LNCAP (cell line): ENCODE data around the gene SH3GL3.

Experiments
- CTCF ChIP-seq: fragments of 450-650 bp; IDR thresholded peaks from 2 replicates; pipeline ENCODE4 v1.5.1; 2017; ENCODE audit warnings: mild to moderate bottlenecking

The SH3GL3 gene

GRCh38 chr15:83489690-83490089 lies 42.5 kb downstream of the SH3GL3 start:
- TF ChIP-seq CTCF: no peak

GRCh38 chr15:83491486-83491885 lies 44.3 kb downstream of the SH3GL3 start:
- no peak for TF ChIP-seq CTCF

GRCh38 chr15:83496766-83497165 lies 49.6 kb downstream of the SH3GL3 start:
- TF ChIP-seq CTCF: no peak

- TF ChIP-seq CTCF: no peak
These were observed 51.2 kb downstream of the SH3GL3 start for GRCh38 chr15:83498374-83498773.

GRCh38 chr15:83498801-83499200 lies 51.7 kb downstream of the SH3GL3 start:
- TF ChIP-seq CTCF: no peak

GRCh38 chr15:83499476-83499875 lies 52.3 kb downstream of the SH3GL3 start:
- no peak for TF ChIP-seq CTCF

- no peak for TF ChIP-seq CTCF
These were observed 56.6 kb downstream of the SH3GL3 start for GRCh38 chr15:83503595-83504364.

- TF ChIP-seq CTCF: no peak
These were observed 57.2 kb downstream of the SH3GL3 start for GRCh38 chr15:83504365-83504764.
